GM18861 (cell line): ENCODE results near the gene GJA3.

Experiments used
- ATAC-seq: cut with Tn5 transposase; IDR thresholded peaks from one replicate; pipeline ENCODE4 v1.9.1; 2021; ENCODE audit not compliant: unreplicated experiment

GJA3 gene

GRCh38 chr13:20093951-20094350 lies 66.9 kb downstream of the GJA3 start:
- ATAC-seq, result no peak

DNA sequence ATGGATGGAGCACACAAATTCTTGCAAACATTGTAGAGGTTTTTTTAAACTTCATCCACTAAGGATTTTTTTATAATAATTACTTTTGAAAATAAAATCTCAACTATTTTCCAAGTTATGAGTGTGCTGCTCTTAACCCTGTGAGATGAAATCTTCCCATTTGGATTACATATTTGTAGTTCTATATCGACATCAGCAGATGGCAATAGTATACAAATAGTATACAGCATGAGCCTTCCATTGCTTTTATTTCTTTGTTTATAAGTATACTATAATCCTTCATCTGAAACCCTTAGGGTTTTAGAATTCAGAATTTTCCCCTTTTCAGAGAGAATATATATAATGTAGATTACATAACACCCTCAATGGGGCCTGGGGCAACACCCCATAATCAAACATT lies 70.5 kb downstream of the GJA3 start:
- no peak for ATAC-seq
